WTC11 (cell line): Measurements from ENCODE around the gene EFCAB5. TPM values are rescaled to one million over a fixed set of nuclear protein-coding genes. Genes with fewer than 3 reads are reported as not detected.

Experiments used
- ATAC-seq: fragments of 200-7000 bp; cut with Tn5 transposase; 2 replicates; pipeline ENCODE4 v1.10.0; 2021; ENCODE audit warnings: mild to moderate bottlenecking, moderate library complexity
- CTCF ChIA-PET: fragments of 300-600 bp; sonication (Branson Sonifier 250); formaldehyde crosslinking; loops from one replicate; lab custom pipeline; 2021; ENCODE audit warnings: antibody characterized with exemption; lab: Charles Lee
- POLR2A ChIA-PET: fragments of 350-600 bp; sonication (Branson Sonifier 250); formaldehyde crosslinking; loops from one replicate; lab custom pipeline; 2021; ENCODE audit warnings: antibody characterized with exemption; lab: Charles Lee
- DNase-seq: peaks from one replicate; pipeline ENCODE4 v3.0.0; 2021; ENCODE audit warnings: low spot score
- H3K27ac Mint-ChIP-seq: 2 replicates; pipeline ENCODE4 v1.8.0; 2021; ENCODE audit warnings: mixed read lengths
- H3K27me3 Mint-ChIP-seq: 2 replicates; pipeline ENCODE4 v1.8.0; 2021; ENCODE audit warnings: low read depth, mild to moderate bottlenecking, moderate library complexity, mixed read lengths
- H3K36me3 Mint-ChIP-seq: 2 replicates; pipeline ENCODE4 v1.8.0; 2021; ENCODE audit warnings: mixed read lengths
- H3K4me1 Mint-ChIP-seq: 2 replicates; pipeline ENCODE4 v1.8.0; 2022; ENCODE audit warnings: mixed read lengths
- H3K4me3 Mint-ChIP-seq: 2 replicates; pipeline ENCODE4 v1.8.0; 2021; ENCODE audit warnings: mild to moderate bottlenecking, moderate library complexity, mixed read lengths
- H3K9me3 Mint-ChIP-seq: 2 replicates; pipeline ENCODE4 v1.8.0; 2021; ENCODE audit warnings: mixed read lengths
- ARID4B ChIP-seq: sonication (generic); formaldehyde crosslinking; IDR thresholded peaks from 2 replicates; pipeline ENCODE4 v1.8.0; 2023; ENCODE audit warnings: missing genetic modification reagents, mild to moderate bottlenecking, borderline replicate concordance
- ATF6 ChIP-seq: sonication (generic); formaldehyde crosslinking; IDR thresholded peaks from 2 replicates; pipeline ENCODE4 v1.8.1; 2023; ENCODE audit warnings: mild to moderate bottlenecking, missing genetic modification reagents
- ESRRA ChIP-seq: sonication (generic); formaldehyde crosslinking; IDR thresholded peaks from 2 replicates; pipeline ENCODE4 v1.8.1; 2022; ENCODE audit warnings: mild to moderate bottlenecking, missing genetic modification reagents, borderline replicate concordance
- HMGXB4 ChIP-seq: sonication (generic); formaldehyde crosslinking; IDR thresholded peaks from 2 replicates; pipeline ENCODE4 v1.8.1; 2023; ENCODE audit warnings: mild to moderate bottlenecking, moderate library complexity, missing genetic modification reagents
- JAZF1 ChIP-seq: fragments of 250-450 bp; sonication (Bioruptor Pico); IDR thresholded peaks from 2 replicates; pipeline ENCODE4 v1.9.0; 2021; ENCODE audit warnings: moderate library complexity, mild to moderate bottlenecking, inconsistent platforms
- NFATC4 ChIP-seq: fragments of 250-450 bp; sonication (Bioruptor Pico); IDR thresholded peaks from 2 replicates; pipeline ENCODE4 v1.9.0; 2021; ENCODE audit warnings: mild to moderate bottlenecking
- SOX15 ChIP-seq: fragments of 250-450 bp; sonication (Bioruptor Pico); IDR thresholded peaks from 2 replicates; pipeline ENCODE4 v1.9.0; 2021; ENCODE audit warnings: mild to moderate bottlenecking
- STAT6 ChIP-seq: sonication (generic); formaldehyde crosslinking; conservative IDR thresholded peaks from 2 replicates; pipeline ENCODE4 v1.8.1; 2023; ENCODE audit warnings: mild to moderate bottlenecking, low read depth, missing genetic modification reagents, moderate library complexity
- TP53 ChIP-seq: sonication (generic); formaldehyde crosslinking; IDR thresholded peaks from 2 replicates; pipeline ENCODE4 v1.8.1; 2023; ENCODE audit warnings: mild to moderate bottlenecking, missing genetic modification reagents
- ZNF232 ChIP-seq: sonication (generic); formaldehyde crosslinking; IDR thresholded peaks from 2 replicates; pipeline ENCODE4 v1.8.0; 2022; ENCODE audit warnings: mild to moderate bottlenecking, missing genetic modification reagents
- ZNF317 ChIP-seq: sonication (generic); formaldehyde crosslinking; IDR thresholded peaks from 2 replicates; pipeline ENCODE4 v1.8.1; 2023; ENCODE audit warnings: low read depth, mild to moderate bottlenecking, moderate library complexity, missing genetic modification reagents, borderline replicate concordance
- ZNF396 ChIP-seq: fragments of 250-450 bp; sonication (Bioruptor Pico); IDR thresholded peaks from 2 replicates; pipeline ENCODE4 v1.8.0; 2021; ENCODE audit warnings: mild to moderate bottlenecking, moderate library complexity, borderline replicate concordance
- ZNF416 ChIP-seq: fragments of 250-450 bp; sonication (Bioruptor Pico); IDR thresholded peaks from 2 replicates; pipeline ENCODE4 v1.9.0; 2021; ENCODE audit warnings: mild to moderate bottlenecking, inconsistent platforms
- ZNF425 ChIP-seq: fragments of 250-450 bp; sonication (Bioruptor Pico); conservative IDR thresholded peaks from 2 replicates; pipeline ENCODE4 v1.9.0; 2021; ENCODE audit warnings: mild to moderate bottlenecking
- total RNA-seq: library from RNA; stranded (reverse); gene quantifications from 3 replicates; pipeline ENCODE4 v1.2.3, GENCODE V29; 2021
- TF ChIP-seq, protein P1 (sequence below): sonication (generic); formaldehyde crosslinking; IDR thresholded peaks from 2 replicates; pipeline ENCODE4 v1.8.1; 2022; ENCODE audit warnings: missing genetic modification reagents, borderline replicate concordance
- TF ChIP-seq, protein P2 (sequence below): sonication (generic); formaldehyde crosslinking; IDR thresholded peaks from 2 replicates; pipeline ENCODE4 v1.8.0; 2022; ENCODE audit warnings: mild to moderate bottlenecking, missing genetic modification reagents

EFCAB5 gene
- total RNA-seq, 1 experiment from 2014 or later: 0.59 TPM

- Mint-ChIP-seq H3K9me3 (peaks cover 23% of the 10 kb centered on the region), H3K4me3 (no peak overlapping the region), H3K36me3 (peaks cover 14% of the 10 kb centered on the region), H3K4me1 (no peaks in the 10 kb centered on the region), H3K27ac (no peak overlapping the region), H3K27me3 (peaks cover 5% of the 10 kb centered on the region)
- DNase-seq: no peak
- ATAC-seq: no peak
- ChIA-PET POLR2A (no interaction called here), CTCF (no interaction called here)
- TF ChIP-seq ZNF416 (CRISPR knock-in tag): no peak
- TF ChIP-seq ATF6 (CRISPR knock-in tag): no peak
- TF ChIP-seq JAZF1 (CRISPR knock-in tag): no peak
- no peak for TF ChIP-seq TP53 (CRISPR knock-in tag)
- TF ChIP-seq ARID4B (CRISPR knock-in tag): no peak
- no peak for TF ChIP-seq SOX15 (CRISPR knock-in tag)
- TF ChIP-seq ZNF425 (CRISPR knock-in tag): no peak
- no peak for TF ChIP-seq NFATC4 (CRISPR knock-in tag)
- TF ChIP-seq ZNF317: no peak
- no peak for TF ChIP-seq ZNF232 (CRISPR knock-in tag)
- TF ChIP-seq, protein P1, sequence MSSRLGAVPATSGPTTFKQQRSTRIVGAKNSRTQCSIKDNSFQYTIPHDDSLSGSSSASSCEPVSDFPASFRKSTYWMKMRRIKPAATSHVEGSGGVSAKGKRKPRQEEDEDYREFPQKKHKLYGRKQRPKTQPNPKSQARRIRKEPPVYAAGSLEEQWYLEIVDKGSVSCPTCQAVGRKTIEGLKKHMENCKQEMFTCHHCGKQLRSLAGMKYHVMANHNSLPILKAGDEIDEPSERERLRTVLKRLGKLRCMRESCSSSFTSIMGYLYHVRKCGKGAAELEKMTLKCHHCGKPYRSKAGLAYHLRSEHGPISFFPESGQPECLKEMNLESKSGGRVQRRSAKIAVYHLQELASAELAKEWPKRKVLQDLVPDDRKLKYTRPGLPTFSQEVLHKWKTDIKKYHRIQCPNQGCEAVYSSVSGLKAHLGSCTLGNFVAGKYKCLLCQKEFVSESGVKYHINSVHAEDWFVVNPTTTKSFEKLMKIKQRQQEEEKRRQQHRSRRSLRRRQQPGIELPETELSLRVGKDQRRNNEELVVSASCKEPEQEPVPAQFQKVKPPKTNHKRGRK (CRISPR knock-in tag): no peak
- no peak for TF ChIP-seq ESRRA (CRISPR knock-in tag)
- TF ChIP-seq ZNF396 (CRISPR knock-in tag): no peak
- no peak for TF ChIP-seq HMGXB4 (CRISPR knock-in tag)
- TF ChIP-seq, protein P2, sequence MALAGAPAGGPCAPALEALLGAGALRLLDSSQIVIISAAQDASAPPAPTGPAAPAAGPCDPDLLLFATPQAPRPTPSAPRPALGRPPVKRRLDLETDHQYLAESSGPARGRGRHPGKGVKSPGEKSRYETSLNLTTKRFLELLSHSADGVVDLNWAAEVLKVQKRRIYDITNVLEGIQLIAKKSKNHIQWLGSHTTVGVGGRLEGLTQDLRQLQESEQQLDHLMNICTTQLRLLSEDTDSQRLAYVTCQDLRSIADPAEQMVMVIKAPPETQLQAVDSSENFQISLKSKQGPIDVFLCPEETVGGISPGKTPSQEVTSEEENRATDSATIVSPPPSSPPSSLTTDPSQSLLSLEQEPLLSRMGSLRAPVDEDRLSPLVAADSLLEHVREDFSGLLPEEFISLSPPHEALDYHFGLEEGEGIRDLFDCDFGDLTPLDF: no peak
- TF ChIP-seq STAT6 (CRISPR knock-in tag): no peak
Observed at GRCh38 chr17:29980261-29980660, 38.8 kb downstream of the EFCAB5 start.
